Adipose tissue (tissue), 3 donors: ENCODE results near the gene QRSL1. TPM values are rescaled to one million over a fixed set of nuclear protein-coding genes. Genes with fewer than 3 reads are reported as not detected.
"Not testable (repeated sequence)": the region's sequence is repeated elsewhere in the genome, so short reads cannot be mapped to it uniquely, and the experiment has no call there.

Experiments
- H3K27ac ChIP-seq: one replicate; pipeline ENCODE4 v1.5.1; 2013; ENCODE audit warnings: low read depth, low read length
- WGBS, 3 donors: extraction: QIAGEN DNeasy Blood & Tissue Kit; methylation state at CpG; one replicate each; pipeline ENCODE4 v1.1.7; 2013; 5-methylcytosine and 5-hydroxymethylcytosine counted together
- polyA plus RNA-seq, 3 donors: library from polyadenylated mRNA; stranded (reverse); fragments of 200-250 nt; gene quantifications; one replicate each; pipeline ENCODE4 v1.2.3, GENCODE V29; 2013
- donor health status: healthy with polysubstance abuse.
- donor health status: Bipolar disorder and iron deficiency.
- donor health status: healthy.

The QRSL1 gene
- polyA plus RNA-seq, 3 donors, result 4.3 to 6.7 (median 5.4) TPM

DNA sequence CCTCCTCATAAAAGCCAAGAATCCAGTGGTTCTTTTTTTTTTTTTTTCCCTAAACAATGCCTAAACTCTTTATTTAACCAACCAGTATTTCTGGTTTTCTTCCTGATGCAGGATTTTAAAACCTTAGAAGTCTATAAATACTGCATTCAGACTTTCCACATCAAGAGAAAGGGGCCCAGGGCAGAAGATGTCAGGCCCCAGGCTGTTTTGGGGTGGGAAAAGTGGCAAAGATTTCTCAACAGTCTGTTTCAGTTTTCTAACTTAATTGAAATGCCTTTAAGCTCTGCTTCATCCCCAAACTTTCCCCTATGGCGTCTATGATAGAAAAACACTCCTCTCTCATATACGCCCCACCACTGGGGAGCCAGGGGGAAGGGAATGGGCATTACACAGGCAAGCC lies 33.1 kb downstream of the QRSL1 start:
- H3K27ac ChIP-seq, result no peak overlapping the region
- WGBS, 3 donors, result 90 to 95% (median 94%) methylated on average over 2 of the region's 2 CpGs

DNA sequence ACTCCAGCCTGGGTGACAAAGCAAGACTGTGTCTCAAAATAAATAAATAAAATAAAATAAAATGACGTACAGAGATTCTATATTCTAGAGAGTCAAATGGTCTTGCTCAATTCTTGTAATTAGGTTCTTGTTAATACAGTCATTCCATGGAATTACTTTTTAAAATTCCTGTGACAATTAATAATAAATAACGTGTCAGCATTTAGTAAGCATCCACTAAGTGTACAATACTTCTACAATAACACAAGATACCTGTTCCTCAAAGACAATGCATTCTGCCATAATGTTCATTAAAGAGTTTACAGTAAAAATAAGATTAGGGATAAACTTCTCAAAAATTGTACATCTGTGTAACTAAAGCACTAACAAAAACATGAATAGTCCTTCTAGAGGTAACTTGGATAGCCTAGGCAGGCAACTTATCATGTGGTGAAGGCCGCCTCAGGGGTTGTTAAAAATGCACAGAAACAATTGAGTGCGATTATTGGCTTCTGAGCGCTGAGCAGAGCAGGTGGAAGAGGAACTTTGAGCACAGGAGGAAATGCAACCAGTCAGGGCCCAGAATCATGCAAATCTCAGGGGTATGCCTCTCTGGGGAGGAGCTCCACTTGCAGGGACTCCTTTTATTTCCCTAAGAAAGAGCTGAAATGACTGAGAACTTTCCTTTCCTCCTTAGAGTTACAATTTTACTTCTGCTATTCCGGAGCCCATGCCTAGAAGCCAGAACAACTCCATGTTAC lies 37.1 kb downstream of the QRSL1 start:
- H3K27ac ChIP-seq, result no peak overlapping the region
- 76 to 89% (median 87%) methylated on average over 6 of the region's 6 CpGs for WGBS, 3 donors

DNA sequence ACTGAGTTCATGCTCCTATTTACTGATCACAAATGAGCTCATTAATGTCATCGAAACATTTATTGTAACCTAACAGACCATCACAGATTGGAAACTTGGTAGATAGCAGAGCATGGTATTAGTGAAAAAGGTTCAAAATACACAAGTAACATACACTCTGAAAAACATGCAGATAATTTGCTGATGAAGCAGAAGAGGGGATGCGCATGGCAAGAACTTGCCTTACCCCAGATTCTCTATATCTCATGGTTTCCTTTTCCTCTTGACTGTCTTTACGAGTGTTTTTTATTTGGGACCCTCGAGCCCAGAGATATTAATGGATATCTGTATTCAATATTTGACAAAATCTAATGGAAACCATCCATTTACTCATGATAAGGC lies 37.6 kb downstream of the QRSL1 start:
- H3K27ac ChIP-seq, result no peak overlapping the region
- 92 to 95% (median 94%) methylated on average over 4 of the region's 4 CpGs for WGBS, 3 donors

DNA sequence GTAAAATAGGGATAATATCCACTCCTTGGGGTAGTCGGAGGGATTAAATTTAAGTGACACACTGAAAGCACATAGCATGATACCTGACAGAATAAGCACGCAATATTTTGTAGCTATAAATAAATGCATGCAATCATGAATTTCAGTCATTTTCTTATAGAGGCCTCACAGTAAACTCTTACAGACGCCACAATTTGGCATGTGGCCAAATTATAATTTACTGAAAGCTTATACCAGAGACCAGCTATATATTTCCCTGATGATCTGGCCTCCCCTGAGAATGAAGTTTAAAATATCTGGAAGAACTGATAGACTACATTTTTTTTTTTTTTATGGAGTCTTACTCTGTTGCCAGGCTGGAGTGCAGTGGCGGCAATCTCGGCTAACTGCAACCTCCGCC lies 40.9 kb downstream of the QRSL1 start:
- H3K27ac ChIP-seq, result no peak overlapping the region
- WGBS, 3 donors, result 85 to 90% (median 87%) methylated on average over 6 of the region's 6 CpGs

DNA sequence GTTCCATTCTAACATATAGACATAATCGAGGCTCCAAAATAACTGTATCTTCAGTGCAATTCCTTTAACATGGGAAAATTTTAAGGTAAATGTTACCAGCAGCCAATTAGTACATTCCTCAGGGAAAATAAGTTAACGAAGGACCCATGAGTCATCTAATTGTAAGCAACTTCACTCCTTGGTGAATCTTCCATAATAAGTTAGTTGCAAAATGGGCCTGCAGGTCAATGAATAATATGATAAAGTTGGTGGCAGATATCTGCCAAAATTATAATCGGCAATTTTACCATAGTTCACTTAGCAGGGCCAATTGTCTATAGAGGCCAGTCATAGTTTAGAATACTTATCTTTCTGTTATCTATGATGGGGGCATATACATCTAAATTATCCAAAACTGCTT lies 42.3 kb downstream of the QRSL1 start:
- WGBS, 3 donors, result 89 to 95% (median 93%) methylated on average over 3 of the region's 3 CpGs
- no peak overlapping the region for H3K27ac ChIP-seq

DNA sequence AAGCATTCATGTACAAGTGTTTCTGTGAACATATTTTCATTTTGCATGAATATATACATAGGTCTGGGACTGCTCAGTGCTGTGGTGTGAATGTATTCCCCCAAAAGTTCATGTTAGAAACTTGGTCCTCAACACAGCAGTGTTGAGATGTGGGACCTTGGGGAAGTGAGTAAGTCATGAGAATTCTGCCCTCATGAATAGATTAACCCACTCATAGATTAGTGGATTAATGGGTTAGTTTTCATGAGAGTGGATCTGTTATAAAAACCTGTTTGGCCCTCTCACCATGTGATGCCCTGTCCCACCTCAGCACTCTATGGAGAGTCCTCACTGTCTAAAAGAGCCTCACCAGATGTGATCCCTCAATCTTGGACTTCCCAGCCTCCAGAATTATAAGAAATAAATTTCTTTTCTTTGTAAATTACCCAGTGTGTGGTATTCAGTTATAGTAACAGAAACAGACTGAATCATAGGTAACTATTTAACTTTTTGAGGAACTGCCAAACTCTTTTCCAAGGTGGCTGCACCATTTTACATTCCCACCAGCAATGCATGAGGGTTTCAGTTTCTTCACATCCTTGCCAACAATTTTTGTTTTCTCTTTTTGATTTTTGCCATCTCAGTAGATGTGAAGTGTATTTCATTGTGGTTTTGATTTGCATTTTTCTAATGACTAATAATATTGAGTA lies 45.3 kb downstream of the QRSL1 start:
- no peak overlapping the region for H3K27ac ChIP-seq

DNA sequence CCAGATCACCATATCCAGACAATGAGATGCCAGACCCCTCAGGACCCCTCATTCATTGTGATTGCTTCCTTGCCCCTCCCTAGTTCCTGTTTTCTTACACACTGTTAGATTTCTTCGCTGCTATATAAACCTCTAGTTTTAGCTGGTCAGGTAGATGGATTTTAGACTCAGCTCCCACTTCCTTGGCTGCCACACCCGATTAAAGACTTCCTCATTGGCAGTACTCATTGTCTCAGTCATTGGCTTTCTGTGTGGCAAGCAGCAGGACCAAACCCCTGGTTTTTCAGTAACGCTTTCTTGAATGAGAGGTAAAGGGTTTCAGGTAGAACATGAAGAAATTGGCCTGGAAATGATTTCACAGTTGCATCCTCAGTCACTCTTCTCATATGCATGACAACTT lies 47.9 kb downstream of the QRSL1 start:
- H3K27ac ChIP-seq, result no peak overlapping the region
- 72 to 85% (median 75%) methylated on average over 3 of the region's 3 CpGs for WGBS, 3 donors

DNA sequence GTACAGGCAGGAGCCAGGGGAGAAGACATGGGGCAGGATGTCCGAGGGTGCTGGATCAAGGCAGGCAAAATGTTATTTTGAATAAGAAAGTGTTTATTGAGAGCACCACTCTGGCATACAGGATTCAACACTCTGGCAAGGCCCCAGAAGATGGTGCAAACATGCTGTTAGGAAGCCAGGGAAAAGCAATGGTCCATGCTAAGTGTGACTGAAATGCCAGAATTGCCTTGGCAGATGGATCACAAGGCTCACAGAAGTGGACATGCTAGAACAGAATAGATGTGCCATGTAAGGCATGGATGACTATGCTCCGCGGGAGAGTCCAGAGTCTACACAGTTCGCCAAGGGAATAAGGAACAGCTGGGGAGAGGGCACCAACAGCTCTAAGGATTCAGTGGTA lies 54.6 kb downstream of the QRSL1 start:
- no peak overlapping the region for H3K27ac ChIP-seq
- 93 to 100% (median 96%) methylated on average over 4 of the region's 4 CpGs for WGBS, 3 donors

DNA sequence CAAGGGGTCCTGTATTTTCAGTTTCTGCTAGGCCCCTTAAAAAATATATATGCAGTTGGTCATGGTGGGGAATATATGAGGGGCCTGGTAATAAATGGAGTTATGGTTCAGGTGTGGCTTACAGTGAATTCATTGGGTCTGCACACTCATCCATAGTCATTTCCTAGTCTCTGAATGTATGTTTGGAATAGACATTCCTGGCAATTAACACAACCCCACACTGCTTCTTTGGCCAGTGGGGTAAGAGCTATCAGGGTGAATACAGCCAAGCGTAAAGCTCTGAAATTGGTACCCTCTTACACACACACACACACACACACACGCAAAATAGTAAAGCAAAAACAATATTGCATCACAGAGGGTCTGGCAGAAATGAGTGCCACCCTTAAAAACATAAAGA lies 56.5 kb downstream of the QRSL1 start:
- H3K27ac ChIP-seq, result no peak overlapping the region
- WGBS, 3 donors, result 89 to 97% (median 90%) methylated on average over 2 of the region's 2 CpGs

DNA sequence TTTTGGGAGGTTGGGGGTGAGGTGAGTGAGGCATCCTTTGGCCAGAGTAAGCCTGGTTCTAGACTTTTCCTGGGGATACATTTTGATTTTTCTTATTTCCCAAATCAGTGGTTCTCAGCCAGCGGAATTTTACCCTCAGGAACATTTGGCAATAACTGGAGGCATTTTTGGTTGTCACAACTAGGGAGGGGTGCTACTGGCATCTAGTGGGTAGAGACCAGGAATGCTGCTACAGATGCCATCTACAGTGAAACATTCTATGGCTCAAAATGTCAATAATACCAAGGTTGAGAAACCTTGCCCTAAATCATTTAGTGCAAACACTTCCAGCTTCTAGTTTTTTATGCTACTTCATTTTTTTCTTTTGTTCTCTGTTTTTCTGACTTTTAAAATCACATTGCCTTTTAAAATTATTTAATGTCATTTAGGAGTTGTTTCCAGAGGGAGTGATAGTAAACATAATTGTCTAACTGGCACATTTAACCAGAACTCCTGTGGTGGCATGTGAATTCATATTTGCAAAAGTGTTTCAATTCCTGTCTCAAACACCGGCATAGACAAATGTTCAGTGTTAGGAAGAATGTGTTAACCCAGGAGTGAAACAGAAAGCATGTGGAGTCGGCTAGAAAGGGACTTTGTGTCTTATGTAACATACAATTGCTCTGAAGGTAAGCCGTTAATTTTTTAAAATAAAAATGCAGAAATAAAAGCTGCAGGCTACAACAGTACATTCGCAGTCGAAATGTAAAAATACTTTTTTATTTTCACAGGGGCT lies 59.0 kb downstream of the QRSL1 start:
- WGBS, 3 donors, result 60 to 73% (median 63%) methylated on average over 6 of the region's 6 CpGs
- no peak overlapping the region for H3K27ac ChIP-seq

DNA sequence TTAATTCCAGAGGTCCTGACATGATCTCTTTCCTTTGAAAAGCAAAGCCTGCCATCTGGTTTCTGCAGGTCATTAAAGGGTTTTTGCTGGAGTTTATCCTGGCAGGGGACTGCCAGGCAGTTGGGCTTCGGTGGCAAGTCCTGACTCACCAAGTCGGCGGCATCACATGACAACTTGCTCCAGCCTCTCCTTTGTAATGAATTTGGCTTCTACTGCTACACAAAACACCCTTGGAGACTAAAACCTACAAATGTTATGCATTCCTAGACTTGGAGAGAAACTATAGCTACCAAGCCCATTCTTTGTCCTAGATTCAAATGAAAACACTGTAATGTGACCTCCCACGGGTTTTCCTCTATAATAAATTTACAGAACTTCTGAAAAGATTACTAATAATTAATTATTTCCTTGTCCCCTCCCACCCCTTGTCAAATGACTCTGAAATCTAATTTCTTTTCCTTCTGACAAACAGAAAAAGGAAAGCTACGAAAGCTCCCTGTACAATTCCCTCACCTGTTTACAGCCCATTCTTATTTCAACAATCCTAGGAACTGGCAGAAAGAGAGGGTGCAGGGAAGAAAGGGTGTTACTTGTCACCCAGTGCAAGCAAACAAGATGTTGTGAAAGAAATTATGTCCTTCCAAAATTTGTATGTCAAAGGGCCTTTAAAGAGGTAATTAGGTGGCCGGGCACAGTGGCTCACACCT lies 62.9 kb downstream of the QRSL1 start:
- no peak overlapping the region for H3K27ac ChIP-seq
- WGBS, 3 donors, result 21 to 49% (median 38%) methylated on average over 6 of the region's 6 CpGs

DNA sequence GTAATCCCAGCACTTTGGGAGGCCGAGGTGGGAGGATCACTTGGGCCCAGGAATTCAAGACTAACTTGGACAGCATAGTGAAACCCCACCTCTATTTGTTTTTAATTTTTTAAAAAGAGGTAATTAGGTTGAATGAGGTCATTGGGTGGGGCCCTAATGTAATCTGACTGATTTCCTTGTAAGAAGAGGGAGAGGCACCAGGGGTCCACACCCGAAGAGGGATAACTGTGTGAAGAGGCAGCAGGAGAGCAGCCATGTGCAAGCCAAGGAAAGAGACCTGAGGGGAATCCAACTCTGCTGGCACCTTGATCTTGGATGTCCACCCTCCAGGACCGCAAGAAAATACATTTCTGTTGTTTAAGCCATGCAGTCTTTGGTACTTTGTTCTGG lies 63.4 kb downstream of the QRSL1 start:
- H3K27ac ChIP-seq, result no peak overlapping the region
- WGBS, 3 donors, result 58 to 78% (median 72%) methylated on average over 3 of the region's 3 CpGs

DNA sequence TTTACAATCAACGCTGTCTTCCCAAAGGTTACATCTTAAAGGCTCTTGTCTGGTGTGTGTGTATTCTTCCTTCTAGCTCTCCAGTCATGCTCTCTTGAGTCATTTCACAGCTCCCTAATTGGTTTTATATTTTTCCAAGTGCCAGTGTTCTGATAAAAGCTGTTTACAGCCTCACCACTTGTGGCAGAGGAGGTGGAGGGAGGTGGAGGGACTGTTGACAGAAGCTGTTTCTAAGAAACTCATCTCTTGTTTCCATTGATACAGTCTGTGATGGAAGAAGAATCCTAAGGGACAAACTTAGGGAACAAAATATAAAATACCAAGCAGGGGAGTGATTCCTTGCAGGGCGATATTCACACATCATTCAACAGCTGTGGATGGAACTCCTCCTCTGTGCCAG lies 64.0 kb downstream of the QRSL1 start:
- WGBS, 3 donors, result 72 to 75% (median 74%) methylated on average over 2 of the region's 2 CpGs

DNA sequence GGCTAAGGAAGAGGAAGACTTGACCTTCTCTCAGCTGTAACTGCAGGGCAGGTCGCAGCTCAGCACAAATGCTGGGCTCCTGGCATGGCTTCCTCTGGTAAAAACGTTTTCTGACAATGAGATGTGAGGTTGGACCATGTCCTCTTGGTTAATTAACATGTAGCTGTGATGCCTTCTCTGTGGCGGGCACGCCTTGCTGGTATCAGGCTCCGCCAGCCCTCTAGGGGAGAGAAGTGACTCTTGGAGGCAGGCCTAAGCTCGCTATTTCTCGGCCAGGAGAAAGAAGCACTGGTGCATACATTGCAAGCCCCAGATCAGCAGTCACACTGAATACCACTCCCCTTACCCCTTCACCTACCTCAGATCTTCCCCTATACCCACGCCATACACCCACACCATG lies 65.0 kb downstream of the QRSL1 start:
- 68 to 77% (median 76%) methylated on average over 8 of the region's 8 CpGs for WGBS, 3 donors
- no peak overlapping the region for H3K27ac ChIP-seq

More for the DNA sequence above, 64.0 kb downstream of the QRSL1 start:
- no peak overlapping the region for H3K27ac ChIP-seq

DNA sequence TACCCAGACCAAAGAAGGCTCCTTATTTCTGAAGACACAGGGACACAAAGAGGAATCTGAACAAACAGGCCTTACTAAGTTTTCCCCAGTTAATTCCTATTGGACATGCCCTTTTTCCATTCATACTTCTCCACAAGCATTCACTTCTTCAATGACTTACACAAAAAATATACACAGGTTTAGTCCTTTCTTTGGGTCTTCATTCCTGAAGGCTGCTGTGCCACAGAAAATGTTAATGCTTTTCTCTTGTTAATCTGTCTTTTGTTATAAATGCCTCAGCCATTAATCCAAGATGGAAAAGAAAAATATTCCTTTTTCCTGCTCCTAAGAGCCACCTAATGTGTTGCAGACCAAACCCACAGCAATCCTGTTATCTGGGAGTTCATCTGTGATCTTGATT lies 71.2 kb downstream of the QRSL1 start:
- no peak overlapping the region for H3K27ac ChIP-seq

DNA sequence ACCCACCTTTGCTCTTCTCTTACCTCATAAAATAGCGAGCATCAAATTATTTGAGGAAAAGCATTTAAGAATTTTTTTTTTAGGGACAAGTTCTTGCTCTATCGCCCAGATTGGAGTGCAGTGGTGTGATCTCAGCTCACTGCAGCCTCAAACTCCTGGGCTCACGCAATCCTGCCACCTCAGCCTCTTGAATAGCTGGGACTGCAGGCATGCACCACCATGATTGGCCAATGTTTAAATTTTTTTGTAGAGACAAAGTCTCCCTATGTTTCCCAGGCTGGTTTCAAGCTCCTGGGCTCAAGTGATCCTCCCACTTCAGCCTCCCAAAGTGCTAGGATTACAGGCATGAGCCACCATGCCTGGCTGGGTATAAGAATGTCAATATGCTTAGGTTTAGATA lies 71.8 kb downstream of the QRSL1 start:
- not testable (repeated sequence) for H3K27ac ChIP-seq
- 88 to 96% (median 91%) methylated on average over 3 of the region's 3 CpGs for WGBS, 3 donors

DNA sequence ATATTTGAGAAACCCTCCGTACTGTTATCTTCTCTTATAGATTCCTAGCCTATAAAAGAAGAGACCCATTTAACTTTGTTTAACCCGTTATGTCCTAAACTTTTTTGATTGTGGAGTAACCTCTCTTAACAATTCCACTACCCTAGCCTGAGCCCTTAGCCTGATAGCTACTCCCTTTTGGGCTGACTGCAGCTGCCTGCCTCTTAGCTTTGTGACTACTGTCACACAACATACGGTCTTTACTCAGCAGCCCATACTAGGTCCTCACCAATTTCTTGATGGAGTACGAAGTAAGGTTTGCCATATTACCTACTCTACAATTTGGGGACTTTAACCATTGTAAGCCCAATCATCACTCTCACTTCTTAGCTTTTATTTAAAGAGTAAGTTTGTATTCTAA lies 72.7 kb downstream of the QRSL1 start:
- 31 to 71% (median 61%) methylated on average over 4 of the region's 4 CpGs for WGBS, 3 donors
- no peak overlapping the region for H3K27ac ChIP-seq

DNA sequence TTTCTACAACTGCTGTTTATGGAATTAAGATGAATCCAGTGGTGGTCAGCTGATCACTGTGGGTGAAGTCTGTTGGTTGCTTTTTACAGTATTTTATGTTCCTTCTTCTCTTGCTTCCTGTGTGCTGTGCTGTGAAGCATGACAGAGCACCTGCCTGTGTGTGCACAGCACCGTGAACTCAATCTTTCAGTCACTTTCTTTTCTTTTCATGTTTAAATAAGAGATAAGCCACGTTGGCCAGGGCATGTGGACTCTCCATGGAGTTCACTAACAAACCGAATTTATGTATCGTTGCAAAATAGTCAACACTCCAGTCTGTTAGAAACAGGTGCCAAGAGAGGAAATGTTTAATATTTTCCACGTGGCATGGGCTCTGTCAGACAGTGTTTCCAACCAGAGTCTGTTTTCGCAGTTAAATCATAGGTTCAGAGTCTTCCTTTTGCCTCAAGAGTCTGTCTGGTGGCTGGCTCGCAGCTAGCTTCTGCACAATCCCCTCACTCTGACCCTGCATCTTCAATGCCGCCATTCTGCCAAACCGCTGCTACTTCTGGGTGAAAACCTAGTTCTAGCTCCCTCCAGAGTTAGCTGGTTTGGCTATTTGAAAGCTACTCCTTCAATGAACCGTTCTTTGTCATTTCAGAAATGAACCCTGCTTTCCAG lies 73.2 kb downstream of the QRSL1 start:
- no peak overlapping the region for H3K27ac ChIP-seq
- 20 to 59% (median 57%) methylated on average over 10 of the region's 10 CpGs for WGBS, 3 donors

DNA sequence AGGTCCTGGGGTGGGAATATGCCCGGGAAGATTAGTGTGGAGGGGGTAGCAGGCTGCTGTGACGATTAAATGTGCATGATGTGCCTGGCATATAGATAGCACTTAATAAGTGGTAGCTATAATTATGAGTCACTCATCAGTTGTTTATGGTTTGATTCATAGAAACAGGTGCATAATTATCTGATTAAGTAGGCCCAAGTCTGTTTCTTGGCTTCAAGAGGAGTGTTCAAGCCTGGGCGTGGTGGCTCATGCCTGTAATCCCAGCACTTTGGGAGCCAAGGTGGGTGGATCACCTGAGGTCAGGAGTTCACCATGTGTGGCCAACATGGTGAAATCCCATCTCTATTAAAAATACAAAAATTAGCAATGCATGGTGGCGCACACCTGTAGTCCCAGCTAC lies 74.9 kb downstream of the QRSL1 start:
- 92 to 95% (median 94%) methylated on average over 4 of the region's 4 CpGs for WGBS, 3 donors
- no peak overlapping the region for H3K27ac ChIP-seq
